Fibroblast of villous mesenchyme (primary cell): ENCODE results near the gene RASAL2. TPM values are rescaled to one million over a fixed set of nuclear protein-coding genes. Genes with fewer than 3 reads are reported as not detected.

Experiments used
- DNase-seq: peaks from one replicate; pipeline ENCODE4 v3.0.0-alpha.2; 2010; ENCODE audit warnings: low read depth
- H3K4me3 ChIP-seq: 2 replicates; pipeline ENCODE4 v1.5.1; 2011; ENCODE audit warnings: low read depth, mild to moderate bottlenecking, low read length
- CTCF ChIP-seq: IDR thresholded peaks from 2 replicates; pipeline ENCODE4 v1.5.1; 2012; ENCODE audit warnings: low read depth, mild to moderate bottlenecking, low read length; ENCODE audit not compliant: insufficient read depth
- total RNA-seq: library from RNA; depleted of rRNA; stranded (reverse); fragments of >200 nt; gene quantifications from 2 replicates; pipeline ENCODE4 v1.2.3, GENCODE V29; 2012

RASAL2 gene
- total RNA-seq, 1 donor: 40.6 TPM

- DNase-seq: no peak
- no peak for TF ChIP-seq CTCF
- H3K4me3 ChIP-seq: no peak overlapping the region
Observed at GRCh38 chr1:178516110-178516509, 422.2 kb downstream of the RASAL2 start.

GRCh38 chr1:178518894-178519293, 425.0 kb downstream of the RASAL2 start:
- no peak overlapping the region for H3K4me3 ChIP-seq
- DNase-seq: no peak
- TF ChIP-seq CTCF: no peak

GRCh38 chr1:178520803-178521202, 426.9 kb downstream of the RASAL2 start:
- H3K4me3 ChIP-seq: no peak overlapping the region
- no peak for TF ChIP-seq CTCF
- no peak for DNase-seq

GRCh38 chr1:178521241-178521640, 427.3 kb downstream of the RASAL2 start:
- no peak overlapping the region for H3K4me3 ChIP-seq
- no peak for DNase-seq
- no peak for TF ChIP-seq CTCF

- no peak for TF ChIP-seq CTCF
- H3K4me3 ChIP-seq: no peak overlapping the region
- DNase-seq: no peak
Observed at GRCh38 chr1:178527117-178527516, 433.2 kb downstream of the RASAL2 start.

- no peak for DNase-seq
- TF ChIP-seq CTCF: no peak
- no peak overlapping the region for H3K4me3 ChIP-seq
Observed at GRCh38 chr1:178528228-178528952, 434.5 kb downstream of the RASAL2 start.

GRCh38 chr1:178528953-178529335, 435.0 kb downstream of the RASAL2 start:
- H3K4me3 ChIP-seq: no peak overlapping the region
- TF ChIP-seq CTCF: no peak
- DNase-seq: no peak
